GM19328 (cell line): ENCODE results near the gene SYVN1.

Experiments used
- ATAC-seq: cut with Tn5 transposase; IDR thresholded peaks from one replicate; pipeline ENCODE4 v1.9.1; 2021; ENCODE audit warnings: mild to moderate bottlenecking, moderate library complexity; ENCODE audit not compliant: unreplicated experiment

Gene SYVN1

DNA sequence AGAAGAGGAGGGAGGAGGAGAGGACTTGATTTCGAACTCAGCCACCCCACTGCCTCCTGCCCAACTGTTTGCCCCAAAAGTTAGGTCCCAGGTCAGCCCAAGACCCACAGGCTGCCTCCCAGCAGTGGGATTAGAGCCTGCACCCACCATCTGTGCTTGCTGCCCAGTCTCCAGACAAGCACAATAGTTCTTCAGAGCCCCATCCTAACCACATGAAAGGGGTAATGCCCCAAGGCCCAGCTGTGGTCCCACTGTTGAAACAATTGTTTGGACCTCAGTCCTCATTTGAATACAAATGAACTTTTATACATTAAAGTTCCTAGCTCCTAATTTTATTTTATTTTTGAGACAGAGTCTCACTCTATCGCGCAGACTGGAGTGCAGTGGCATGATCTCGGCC lies 43.7 kb downstream of the SYVN1 start:
- no peak for ATAC-seq

- no peak for ATAC-seq
Observed at GRCh38 chr11:65089621-65090020, 44.7 kb downstream of the SYVN1 start.

DNA sequence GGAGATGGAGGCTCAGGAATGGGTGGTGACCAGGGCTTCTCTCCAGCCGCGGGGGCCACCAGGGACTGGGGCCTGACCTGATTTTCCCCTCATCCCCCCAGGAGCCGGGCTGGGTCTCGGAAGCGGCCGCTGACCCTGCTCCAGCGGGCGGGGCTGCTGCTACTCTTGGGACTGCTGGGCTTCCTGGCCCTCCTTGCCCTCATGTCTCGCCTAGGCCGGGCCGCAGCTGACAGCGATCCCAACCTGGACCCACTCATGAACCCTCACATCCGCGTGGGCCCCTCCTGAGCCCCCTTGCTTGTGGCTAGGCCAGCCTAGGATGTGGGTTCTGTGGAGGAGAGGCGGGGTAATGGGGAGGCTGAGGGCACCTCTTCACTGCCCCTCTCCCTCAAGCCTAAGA lies 46.5 kb downstream of the SYVN1 start:
- no peak for ATAC-seq

- ATAC-seq, result no peak
Observed at GRCh38 chr11:65087216-65087615, 47.1 kb downstream of the SYVN1 start.

- no peak for ATAC-seq
Observed at GRCh38 chr11:65086809-65087208, 47.5 kb downstream of the SYVN1 start.

DNA sequence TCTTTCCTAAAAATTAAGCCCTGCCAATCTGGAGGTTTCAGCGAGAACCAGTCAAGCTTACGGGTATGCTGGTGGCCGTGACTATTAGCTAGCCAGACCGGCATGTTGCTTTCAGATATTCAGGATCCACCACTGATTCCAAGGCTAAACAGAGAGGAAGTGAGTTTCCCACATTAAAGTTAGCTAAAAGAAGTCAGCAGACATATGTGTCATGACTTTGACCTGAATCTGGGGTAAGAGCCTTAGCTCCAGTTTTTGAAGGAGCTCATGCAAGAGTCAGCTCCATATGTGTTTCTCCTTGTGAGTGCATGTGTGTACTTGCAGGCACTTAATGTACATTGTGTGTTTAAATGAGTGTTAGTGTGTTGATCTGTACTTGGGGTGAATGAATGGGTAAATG lies 48.9 kb downstream of the SYVN1 start:
- no peak for ATAC-seq

- ATAC-seq, result no peak
Observed at GRCh38 chr11:65084598-65085375, 49.5 kb downstream of the SYVN1 start.

DNA sequence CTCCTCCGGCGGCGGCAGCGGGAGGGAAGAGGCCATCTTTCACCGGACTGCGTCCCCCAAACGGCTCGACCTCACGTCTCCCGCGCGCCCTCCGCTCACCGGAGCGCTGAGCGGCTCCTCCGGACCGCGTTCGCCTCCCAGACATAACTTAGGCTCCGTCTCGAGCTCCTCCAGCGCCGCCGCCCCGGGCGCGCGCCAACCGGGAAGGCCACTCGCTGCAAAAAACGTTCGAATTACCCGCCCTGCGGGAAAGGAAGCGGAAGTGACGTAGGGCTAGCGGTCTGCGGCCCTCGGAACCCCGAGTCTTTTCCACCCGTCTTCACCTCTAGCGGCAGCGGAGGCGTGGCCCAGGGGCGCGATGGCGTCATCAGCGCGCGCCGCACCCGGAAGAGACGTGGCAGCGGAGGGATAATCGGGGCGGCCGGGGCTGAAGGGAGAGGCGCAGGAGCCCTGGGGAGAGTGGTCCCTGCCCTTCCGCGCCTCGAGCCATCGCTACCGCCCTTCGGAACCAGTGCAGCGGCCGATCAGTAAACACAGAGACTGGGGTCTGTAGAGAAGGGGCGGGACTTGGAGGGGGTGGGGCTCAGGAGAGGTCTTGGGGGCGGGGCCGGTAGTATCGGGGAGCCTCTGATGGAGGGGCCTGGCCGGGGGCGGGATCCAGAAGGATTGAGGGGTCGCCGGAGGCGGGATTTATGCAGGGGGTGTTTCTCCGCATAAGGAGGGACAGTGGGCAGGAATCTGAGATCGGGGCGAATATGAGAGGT lies 50.3 kb downstream of the SYVN1 start, which contains the start of the genes CDCA5 and ZFPL1:
Gene CDCA5 (minus strand): TSS at position 207 of the 764 bp plus-strand sequence. CDS start 62 bp downstream, at position 145.
Gene ZFPL1 (plus strand): TSS at position 389 of the 764 bp plus-strand sequence. CDS start 477 bp downstream, outside the sequence.
- peak; percentile 73 for ATAC-seq

DNA sequence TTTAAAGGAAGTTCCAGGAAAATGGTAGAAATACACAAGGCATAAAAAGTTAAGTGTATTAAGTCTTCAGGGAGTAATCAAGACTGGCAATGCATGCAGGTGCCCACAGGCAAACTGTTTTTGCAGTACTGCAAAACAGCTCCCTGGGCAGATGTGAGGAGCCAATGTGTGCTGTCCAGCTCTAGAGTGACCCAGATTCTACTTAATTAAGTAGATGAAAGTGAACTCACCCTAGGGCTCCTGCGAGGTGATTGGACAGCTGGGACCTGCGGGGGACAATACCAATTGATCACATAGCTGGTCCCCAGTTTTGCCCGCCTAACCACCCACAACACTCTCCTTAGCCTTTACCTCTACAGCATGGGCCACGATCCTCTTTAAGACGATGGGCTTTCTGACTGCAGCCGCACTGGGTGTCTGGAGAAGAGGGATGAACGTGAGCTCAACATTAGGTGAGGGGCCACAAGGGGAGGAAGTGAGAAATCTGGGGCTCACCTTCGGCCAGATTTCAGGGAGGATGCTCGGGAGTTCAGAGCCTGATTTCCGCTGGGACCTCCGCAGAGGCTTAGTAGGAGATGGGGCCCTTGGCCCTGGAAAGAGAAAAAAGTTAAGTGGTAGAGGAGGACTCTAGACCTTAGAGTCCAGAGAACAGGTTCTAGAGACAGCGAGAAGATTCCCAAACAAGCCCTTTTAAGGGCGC lies 51.0 kb downstream of the SYVN1 start:
- peak; percentile 18 for ATAC-seq

DNA sequence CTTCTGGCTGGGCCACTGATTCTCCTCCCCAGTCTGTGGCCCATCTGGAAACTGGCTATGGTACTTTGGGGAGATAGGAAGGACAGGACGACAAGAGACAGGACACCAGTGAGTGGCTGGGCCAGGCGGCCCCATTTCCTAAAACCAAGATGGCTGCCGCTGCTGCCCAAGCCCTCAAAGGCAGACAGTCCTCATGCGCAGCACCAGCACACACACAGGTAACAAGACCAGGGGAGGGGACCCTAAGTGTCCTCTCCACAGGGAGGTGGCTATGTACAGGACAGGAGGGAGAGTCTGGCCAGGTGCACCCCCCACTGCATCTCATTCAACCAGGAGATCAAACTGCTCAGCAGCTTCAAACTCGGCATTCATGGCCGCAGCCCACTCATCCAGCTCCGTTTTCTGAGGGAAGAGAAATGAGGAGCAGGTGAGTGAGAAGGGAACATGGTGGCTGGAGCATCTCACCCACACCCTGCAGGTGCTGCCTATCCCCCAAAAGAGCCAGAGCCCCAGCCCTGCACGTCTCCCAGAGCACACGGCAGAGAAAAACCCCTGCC lies 55.5 kb downstream of the SYVN1 start:
- no peak for ATAC-seq

DNA sequence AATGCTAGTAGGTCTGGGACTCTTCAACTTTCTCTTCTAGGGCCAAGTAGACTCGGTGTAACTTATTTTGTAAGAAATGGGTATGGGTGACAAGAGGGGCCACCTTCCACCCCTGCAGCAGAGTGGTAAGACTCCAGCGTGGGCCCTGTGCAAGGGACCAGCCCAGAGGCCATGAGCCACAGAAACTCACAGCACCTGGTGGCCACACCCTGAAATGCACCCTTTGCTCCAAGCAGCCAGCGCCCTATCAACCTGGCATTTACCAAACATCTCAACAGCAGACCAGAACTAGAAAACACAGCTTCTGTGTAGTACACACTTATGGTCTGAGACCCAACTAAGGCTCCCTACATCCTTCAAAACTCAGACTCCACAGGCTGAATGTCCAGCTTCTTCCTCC lies 56.2 kb downstream of the SYVN1 start:
- no peak for ATAC-seq

GRCh38 chr11:65077451-65077850 lies 56.9 kb downstream of the SYVN1 start:
- ATAC-seq, result no peak
